HK-2 (cell line): ENCODE measurements around the gene LRMDA.

Source experiments
- DNase-seq: peaks from one replicate; pipeline ENCODE4 v3.0.0-alpha.2; 2018; ENCODE audit not compliant: unreplicated experiment

The LRMDA gene

DNA sequence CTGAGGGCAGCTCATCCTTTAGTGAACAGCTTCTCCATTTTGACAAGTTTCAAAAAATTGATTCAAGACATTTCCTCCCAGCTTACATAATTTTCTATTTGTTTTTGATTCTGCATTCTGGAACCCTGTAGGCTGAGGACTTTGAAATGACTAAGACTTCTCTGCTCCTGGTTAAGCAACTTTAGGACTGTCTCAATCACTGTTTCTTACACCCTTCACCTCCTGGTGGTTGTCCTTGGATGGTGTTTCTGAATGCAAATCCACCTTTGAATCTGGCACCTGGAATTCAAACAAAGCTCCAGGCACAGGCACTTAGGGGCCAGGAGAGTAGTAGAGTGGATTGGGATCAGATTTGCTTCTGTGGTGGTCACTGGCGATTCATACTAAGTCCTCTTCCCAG lies 595.5 kb downstream of the LRMDA start:
- no peak for DNase-seq

DNA sequence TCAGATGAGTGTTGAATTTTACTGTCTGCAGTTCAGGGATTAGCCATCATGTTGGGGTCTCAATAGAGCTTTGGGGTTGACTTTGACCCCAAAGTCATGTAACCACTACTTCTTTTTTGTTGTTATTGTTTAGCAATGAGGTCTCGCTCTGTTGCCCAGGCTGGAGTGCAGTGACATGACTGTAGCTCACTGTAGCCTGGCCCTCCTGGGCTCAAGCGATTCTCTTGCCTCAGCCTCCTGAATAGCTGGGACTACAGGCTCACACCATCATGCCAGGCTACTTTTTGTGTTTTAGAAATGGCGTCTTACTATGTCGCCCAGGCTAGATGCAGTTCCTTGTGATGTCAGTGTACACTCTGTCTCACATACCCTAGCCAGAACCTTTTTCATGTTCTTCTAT lies 598.4 kb downstream of the LRMDA start:
- no peak for DNase-seq

DNA sequence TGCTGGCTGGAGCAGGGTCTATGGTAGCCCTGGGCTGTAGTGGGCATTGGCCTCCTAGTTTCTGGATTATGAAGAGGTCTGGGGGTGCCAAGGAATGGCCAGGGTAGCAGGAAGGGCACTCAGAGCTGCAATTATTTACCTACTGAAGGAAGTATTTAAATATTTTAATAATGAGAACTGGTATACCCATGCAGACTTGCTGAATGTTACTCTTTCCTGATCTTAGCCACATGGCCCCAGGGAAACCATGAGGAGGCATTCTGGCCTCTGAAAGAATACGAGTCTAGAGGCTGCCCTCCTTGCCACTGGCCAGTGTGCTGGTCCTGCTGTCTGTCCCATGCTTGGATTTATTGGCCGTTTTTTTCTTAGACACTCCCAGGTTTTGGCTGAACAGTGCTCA lies 599.7 kb downstream of the LRMDA start:
- no peak for DNase-seq

DNA sequence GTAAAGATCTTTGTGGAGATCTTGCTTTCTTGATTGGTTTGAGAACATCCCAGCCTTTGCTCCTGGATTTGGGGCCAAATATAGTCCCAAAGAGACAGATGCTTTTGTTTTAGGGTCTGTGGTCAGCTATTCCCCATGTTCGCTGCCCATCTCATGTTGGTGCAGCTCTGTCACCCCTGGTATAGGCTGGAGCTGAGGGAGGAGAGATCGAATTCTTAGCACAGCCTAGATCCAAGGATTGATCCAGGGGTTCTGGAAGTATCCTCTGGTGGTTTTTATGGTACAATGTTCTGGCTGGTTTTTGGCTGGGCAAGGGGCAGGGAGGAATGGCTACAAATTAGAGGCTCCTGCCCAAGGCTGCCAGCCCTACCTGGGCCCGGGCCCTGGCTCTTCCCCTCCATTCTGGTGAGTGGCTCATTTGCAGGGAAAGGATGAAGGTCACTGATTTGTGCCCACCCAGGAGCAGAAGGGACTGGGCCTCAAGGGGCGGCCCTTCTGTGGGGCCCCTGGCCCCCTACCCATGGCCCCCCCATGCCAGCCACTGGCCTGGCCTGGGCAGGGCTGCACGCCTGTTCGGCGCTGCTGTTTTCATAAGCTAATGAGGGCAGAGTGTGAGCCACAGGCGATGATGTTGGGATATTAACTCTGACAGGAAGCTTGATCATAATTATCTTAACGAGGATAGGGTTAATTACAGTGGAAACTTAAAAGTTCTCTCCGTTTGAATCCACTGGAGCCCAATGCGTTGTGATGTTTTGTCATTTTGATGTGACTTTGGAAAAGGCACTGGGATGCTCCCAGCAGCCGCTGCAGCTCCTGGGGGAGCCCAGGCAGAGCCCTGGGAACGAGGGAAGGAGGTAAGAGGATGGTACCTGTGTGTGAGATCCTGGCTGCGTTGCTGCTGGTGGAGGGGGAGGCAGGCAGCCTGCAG lies 600.6 kb downstream of the LRMDA start:
- no peak for DNase-seq

DNA sequence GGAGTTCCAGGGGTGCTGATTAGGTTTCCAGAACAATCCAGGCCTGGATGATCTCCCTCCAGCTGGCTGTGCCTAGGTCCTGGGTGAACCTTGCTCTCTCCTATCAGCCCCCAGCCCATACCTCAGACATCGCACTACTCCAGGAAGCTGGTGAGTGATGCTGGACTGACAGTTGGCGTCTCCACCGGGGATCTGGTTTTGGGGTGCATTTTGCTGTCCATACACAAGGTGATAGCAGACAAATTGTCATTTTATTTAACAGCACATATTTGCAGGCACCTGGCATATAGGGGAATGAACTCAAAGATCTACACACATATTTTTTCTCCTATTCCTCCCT lies 601.2 kb downstream of the LRMDA start:
- no peak for DNase-seq

DNA sequence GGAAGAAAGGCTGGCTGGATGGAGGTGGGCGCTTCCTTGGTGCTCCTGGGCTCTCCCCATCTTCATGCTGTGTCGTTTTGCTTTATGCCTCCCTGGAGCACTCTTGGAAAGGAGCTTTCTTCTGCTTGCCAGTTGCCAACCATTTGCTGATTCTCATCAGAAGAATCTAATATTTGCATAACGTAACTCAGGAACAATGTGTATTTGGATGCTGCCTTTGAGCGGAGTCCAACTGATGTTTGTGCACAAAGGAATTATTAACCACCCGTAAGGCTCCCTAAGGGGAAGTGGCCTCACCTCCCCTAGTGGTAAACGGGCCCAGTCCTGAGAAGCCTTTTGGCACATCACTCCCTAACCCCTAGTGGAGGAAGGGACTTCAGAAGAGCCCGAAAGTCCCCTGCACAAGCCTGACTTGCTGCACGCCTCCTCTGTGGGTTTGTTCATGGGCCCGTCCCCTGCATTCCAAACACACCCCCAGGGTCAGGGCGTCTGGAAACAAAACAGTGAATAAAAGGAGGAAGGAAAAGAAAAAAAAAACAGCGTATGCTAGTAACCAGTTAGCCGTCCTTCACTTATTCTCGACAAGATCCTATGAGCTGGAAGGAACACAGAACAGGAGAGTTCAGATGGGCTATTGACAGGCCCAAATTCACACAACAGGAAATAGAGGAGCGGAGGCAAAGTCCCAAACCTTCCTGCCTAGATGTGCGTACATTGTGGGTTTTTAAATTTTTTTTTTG lies 602.2 kb downstream of the LRMDA start:
- DNase-seq: no peak

DNA sequence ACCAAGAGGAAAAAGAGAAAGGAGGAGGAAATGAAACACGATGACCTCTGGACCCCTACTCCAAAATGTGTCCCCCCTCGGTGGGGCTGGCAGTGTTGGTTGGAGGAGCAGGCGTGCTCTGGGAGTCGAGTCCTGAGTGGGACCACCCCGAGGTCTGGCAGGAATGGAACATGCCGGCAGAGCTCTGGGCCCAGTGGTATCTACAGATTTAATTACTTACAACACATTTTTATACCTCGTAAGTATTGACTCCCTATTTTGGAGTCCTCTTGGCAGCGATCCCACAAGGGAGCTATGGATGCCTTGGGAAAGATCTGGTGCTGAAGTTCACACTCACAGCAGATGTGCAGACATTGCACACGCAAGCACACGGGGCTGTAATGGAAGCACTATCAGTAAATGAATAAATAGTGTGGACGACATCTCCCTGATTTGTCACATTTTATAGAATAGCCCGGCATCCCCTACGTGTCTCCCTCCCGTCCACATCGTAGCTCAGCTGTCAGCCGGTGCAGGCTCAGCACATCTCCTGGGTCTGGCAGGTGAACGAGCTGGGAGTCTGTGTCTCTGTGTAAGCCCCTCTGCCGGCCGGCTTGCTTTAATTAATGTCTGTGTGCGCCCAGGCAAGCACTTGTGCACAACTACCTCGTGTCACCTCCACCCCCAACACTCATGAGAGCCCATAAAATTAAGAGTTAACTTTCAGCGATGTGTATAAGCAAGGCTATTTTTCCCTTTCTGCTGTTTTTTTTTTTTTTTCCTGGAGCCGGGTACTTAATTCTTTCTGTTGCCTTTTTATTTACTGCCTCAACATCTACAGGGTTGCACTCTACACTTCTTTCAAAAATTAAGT lies 603.2 kb downstream of the LRMDA start:
- no peak for DNase-seq

DNA sequence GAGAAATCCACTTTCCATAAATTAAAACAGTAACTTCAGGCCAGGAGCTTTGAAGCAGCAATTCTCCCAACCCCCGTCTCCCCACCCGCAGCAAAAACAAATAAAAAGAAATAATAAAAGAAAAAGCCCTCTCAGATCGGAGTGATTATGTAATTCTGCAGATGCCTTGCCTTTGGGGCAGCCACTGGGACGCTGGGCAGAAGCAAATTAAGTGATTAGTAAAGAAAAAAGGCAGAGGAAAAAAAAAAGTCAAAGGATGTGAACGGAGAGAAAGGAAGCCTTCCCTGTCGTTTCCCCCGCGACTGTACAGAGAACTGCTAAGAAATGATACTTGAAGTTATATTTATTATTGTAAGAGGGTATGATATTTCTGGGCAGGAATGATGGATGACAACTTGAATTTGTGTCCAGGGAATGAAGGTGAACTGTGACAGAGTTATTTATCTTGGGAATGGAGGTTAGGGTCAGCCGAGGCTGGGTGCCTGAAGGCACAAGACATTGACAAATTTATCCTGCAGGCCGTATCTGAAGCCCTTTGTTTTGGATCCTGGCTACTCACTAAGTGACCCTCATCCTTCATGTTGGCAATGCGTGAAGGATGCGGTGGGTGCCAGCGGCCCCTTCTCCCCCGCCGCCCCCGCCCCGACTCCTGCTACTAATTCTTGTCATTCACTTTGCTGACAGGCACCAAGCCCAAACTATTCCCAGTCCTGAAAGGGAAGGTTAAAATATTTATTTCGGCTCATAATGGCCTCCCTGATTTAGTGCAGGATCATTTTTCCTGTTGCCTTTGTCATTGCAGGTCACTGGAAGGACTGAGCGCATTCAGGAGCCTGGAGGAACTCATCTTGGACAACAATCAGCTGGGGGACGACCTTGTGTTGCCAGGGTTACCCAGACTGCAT lies 604.0 kb downstream of the LRMDA start:
- DNase-seq: no peak

DNA sequence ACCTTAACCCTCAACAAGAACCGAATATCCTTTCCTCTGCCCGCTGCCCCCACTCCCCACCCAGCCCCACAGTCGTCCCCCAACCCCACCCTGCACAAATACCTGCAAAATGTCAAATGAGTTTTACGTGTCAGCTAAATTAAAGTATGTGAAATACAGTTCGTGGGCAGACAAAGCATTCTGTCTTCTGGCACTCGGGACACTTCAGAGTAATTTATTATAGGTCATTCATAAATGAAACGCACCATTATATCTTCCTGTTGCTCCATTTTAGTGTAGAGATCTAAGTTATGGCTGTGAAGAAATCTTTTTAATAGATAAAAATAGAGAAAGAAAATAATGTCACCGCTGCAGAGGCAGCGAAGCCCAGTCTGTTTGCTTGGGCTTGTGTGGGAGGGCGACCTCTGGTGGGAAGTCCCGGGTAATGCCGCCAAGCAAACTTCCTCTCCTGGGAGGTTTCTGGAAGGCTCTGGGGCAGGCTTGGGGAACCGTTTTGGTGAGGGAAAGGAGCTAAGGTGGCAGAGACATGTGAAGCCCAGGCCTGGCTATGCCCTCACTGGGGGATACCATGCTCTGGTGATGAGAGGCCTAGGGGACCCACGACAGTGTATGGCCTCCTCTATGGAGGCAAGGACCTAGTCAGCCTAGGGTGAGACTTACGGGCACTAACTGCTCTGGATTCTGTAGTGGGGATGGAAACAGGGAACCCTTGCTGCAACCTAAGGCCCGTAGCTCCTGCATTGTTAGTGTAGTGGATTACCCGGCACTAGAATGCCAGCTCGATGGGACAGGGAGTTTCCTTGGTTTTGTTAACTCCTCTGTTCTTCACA lies 604.9 kb downstream of the LRMDA start:
- peak; percentile 79 for DNase-seq

DNA sequence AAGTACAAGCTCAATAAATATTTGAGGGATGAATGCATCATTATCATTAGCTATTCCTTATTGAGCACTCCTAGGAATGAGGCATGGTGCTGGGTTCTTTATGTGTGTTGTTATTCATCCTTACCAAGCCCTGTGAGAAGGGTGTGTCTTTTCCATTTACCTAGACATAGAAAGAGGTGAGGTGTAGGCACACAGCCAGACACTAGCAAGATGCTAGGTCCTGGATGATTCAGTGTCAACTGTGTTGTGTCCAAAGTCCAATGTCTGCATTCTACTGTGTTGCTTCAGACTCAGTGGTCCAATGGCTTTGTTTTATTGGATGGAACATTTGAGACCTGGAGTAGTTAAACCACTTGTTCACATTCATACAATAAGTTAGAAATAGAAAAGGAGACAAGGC lies 605.5 kb downstream of the LRMDA start:
- no peak for DNase-seq

DNA sequence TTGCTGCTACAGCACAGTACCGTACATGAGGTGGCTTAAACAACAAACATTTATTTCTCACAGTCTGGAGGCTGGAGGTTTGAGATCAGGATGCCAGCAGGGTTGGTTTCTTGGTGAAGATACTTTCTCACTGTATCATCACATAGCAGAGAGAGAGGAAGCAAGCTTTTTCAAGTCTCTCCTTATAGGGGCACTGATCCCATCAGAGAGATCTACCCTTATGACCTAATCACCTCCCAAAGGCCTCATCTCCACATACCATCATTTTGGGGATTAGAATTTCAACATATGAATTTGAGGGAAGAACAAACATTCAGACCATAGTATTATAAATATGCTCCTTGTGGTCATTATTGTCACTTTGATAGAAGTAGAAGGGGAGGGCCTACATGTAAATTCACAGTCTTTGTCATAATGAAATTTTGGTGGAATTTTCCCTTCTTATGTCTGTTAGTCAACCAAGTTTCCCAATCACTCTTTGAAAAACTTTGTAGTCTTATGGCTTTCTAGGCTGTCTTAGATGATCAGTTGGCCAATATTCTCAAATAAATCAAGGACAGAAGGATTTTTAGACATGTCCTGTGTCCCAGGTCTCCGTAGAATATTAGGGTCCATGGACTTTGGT lies 606.2 kb downstream of the LRMDA start:
- no peak for DNase-seq

DNA sequence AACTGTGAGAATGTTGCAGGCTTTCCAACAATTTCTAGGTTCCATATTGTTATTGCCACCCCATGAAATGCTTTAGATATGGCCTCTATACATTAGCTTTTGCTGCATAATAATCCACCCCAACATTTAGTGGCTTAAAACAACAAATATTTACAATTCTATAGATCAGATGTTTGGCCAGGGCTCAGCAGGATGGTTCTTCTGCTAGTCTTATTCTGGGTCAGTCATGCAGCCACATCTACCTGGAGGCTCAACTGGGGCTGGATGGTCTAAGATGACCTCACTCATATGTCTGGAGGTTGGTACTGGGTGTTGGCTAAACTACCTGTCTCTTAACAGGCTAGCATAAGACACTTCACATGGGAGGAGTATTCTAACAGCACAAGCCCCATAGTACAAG lies 607.3 kb downstream of the LRMDA start:
- no peak for DNase-seq

DNA sequence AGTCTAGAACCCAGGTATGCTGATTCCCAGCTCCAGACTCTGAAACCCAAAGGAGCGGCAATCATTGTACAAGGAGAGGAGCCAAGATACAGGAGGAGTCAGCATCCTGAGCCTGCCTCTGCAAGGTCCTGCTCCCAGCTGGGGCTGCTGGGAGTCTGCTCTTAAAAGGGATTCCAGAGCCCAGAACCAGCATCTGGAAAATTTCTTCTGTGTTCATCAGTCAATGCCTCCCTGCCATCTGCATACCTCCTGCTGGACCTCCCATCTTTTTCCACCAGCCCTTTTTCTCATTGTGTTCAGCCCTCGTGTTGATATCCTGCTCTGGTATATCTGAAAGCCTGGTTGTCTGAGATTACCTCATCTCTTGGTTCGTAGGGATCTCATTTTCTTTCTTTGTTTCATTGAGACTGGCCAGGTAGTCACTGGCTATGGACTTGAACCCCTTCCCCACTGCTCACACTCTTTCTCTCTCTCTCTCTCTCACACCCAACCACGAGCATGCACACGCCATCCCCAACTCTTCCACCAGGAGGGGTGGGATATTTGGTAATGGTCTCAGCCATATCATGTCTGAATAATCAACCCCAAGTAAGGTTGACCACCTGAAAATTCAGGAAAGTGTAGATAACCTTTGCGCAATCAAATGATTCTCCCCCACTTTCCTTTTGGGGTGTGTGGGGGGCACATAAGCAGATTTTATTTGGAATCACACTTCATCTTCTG lies 608.8 kb downstream of the LRMDA start:
- no peak for DNase-seq

DNA sequence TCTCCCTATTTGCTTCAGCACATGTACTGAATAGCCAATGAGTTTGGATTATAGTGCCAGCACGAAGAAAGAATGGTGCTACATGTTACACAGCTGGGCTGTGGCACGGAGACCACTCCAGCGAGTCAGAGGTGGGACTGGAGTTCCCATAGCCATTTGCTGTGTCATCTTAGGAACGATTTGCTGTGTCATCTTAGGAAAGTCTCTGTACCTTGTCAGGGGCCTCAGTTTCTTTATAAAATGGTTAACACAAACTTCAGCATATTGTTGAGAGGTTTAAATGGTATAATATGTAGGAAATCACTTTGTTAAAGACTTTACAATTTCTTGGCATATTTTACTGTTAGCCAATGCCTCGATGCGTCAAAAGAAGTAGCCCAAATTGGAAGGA lies 609.4 kb downstream of the LRMDA start:
- no peak for DNase-seq

DNA sequence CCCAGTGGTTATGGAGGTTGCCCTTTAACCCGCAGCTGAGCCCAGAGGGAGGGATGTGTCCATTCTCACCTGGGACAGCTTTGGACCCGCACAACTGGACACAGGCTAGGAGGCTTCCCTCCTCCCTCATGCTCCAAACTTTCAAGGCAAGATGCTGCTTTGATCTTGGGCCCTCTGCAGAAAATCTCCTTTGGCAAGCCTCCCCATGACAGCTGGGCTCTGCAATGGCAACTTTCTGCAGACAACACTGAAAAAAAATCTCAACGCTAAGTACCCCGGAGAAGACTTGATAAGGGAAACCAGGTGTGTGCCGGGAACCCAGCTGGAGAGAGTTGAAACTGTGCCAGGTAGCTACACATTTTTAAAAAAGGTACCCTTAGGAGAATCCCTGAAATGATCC lies 610.1 kb downstream of the LRMDA start:
- no peak for DNase-seq

DNA sequence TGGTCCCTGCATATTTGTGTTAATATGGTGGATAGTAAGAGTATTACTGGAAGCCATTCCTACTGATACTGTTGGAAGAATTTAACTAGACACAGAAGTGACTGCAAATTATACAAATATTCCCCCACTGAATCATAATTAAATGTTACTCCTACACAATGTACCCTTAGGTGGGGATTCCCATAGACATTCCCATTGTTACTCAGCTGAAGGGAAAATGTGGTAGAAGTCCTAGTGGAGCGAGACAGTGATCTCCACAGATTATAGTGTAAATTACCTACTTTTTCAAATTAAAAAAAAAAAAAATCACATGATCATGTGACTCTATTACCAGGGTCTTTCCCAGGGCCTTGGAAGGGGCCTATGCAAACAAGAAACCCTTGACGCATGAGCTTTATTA lies 611.8 kb downstream of the LRMDA start:
- no peak for DNase-seq

DNA sequence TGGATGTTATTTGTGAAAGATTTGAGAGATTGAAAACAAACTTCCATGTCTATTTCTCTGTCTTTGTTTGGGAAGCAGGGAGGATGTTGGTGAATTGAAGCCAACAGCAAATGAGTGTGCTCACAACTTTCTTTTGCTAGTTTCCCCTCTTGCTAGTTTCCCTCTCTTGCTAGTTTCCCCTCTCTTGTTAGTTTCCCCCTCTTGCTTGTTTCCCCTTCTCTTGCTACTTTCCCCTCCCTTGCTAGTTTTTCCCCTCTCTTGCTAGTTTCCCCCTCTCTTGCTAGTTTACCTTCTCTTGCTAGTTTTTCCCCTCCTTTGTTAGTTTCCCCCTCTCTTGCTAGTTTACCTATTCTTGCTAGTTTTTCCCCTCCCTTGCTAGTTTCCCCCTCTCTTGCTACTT lies 613.3 kb downstream of the LRMDA start:
- DNase-seq: no peak

DNA sequence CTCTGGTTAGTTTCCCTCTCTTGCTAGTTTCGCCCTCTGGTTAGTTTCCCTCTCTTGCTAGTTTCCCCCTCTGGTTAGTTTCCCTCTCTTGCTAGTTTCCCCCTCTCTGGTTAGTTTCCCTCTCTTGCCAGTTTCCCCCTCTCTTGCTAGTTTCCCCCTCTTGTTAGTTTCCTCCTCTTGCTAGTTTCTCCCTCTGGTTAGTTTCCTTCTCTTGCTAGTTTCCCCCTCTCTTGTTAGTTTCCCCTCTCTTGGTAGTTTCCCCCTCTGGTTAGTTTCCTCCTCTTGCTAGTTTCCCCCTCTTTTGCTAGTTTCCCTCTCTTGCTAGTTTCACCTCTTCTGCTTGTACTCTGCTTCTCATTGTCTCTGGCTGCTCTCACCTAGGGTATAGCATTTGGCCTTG lies 613.8 kb downstream of the LRMDA start:
- no peak for DNase-seq

DNA sequence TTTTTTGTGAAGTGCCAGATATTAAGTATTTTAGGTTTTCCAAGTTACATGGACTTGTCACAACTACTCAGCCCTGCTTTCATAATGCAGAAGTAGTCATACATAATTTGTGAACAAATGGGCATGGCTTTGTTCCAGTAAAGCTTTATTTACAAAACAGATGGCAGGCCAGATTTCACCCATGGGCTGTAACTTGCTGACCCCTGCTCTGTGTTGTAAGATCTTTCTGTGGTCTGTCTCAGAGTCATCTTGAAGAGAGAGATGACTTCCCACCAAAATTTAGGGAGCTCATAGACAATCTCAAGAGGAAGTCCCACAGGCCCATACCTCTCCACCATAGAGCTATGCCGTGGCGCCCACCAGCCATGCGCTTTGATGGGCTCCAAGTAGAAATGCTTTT lies 616.1 kb downstream of the LRMDA start:
- no peak for DNase-seq
